ENCODE results near the gene PJVK. TPM values are rescaled to one million over a fixed set of nuclear protein-coding genes. Genes with fewer than 3 reads are reported as not detected.

Gene PJVK
- total and polyA plus RNA-seq, 2 of the 13 experiments (the other 11 are each of a cell fraction or from before 2014, with no cell fraction given) = 1.2 to 2.6 TPM

GRCh38 chr2:178479275-178479616, 28.1 kb downstream of the PJVK start:
- Histone ChIP-seq H3K9me3 (ENCODE audit: low read length) (no peaks in the 10 kb centered on the region), H3K4me2 (ENCODE audit: low read depth, low read length) (peak overlapping the region; percentile 91), H3K4me3 (replicated peaks in 1 of 3; ENCODE audit: insufficient read depth in 1 of 3, low read depth in 2 of 3, low read length in 3 of 3) (peak overlapping the region; percentile 80 to 91 (median 82)), H3K27me3 (ENCODE audit: control insufficient read depth in 1 of 2, insufficient read depth in 2 of 2, low read length in 2 of 2) (no peaks in the 10 kb centered on the region; a peak in 1 of 5 replicates), H3K36me3 (replicated peaks in 1 of 2; ENCODE audit: control insufficient read depth in 1 of 2, insufficient read depth in 2 of 2, low read length in 2 of 2) (no peaks in the 10 kb centered on the region), H4K20me1 (ENCODE audit: insufficient read depth, low read length) (peaks cover 9% of the 10 kb centered on the region; the same call in 1 of the 2 replicates), H3K9ac (ENCODE audit: insufficient read depth, low read depth, low read length) (peak overlapping the region; percentile 86), H2AFZ (ENCODE audit: low read length) (peak overlapping the region; percentile 25), H3K4me1 (ENCODE audit: insufficient read depth, low read length) (peaks cover 51% of the 10 kb centered on the region), H3K79me2 (ENCODE audit: insufficient read depth, low read length) (peaks cover 56% of the 10 kb centered on the region), H3K27ac (ENCODE audit: extremely low read length, insufficient read depth, low read length) (peak overlapping the region; percentile 89)
- intact Hi-C loops (cut with micrococcal nuclease; ENCODE audit: unreplicated experiment) (no loop called here), in situ Hi-C loops (cut with HindIII; ENCODE audit: extremely low pct_ligation_motif_present, low pct_unique_long_range_greater_than_20kb) (no loop called here)
- no TSS peak for BruUV-seq (replicated peaks)
- CTCF ChIA-PET (ENCODE audit: low intra/inter-chr PET ratio, low total read pairs) = interaction anchor here (1.2 kb wide), 1 partner anchor 28 kb away, joined by 4 read pairs; the partner anchor contains the start of gene PJVK
- DNase-seq (ENCODE audit: low spot score) = no peak
- FAIRE-seq = no peak
- ATAC-seq = no peak
- WGBS (ENCODE audit: low lambda C conversion rate) = 11% methylated on average over 4 of the region's 4 CpGs
- POLR2A ChIA-PET = interaction anchor here (1.1 to 4.6 kb wide), 5 partner anchors 10 to 65 kb away, joined by 5 to 74 read pairs (median 9); partner anchors contain the start of genes PJVK and PRKRA
- TF ChIP-seq NR3C1 (CRISPR knock-in tag; IDR thresholded peaks at IDR 0.05) = no peak
- TF ChIP-seq SNAPC2 (CRISPR knock-in tag; IDR thresholded peaks at IDR 0.05) = 0 out of 2 replicates have a peak, but pooled peaks have one; percentile 19
- TF ChIP-seq, protein P1, sequence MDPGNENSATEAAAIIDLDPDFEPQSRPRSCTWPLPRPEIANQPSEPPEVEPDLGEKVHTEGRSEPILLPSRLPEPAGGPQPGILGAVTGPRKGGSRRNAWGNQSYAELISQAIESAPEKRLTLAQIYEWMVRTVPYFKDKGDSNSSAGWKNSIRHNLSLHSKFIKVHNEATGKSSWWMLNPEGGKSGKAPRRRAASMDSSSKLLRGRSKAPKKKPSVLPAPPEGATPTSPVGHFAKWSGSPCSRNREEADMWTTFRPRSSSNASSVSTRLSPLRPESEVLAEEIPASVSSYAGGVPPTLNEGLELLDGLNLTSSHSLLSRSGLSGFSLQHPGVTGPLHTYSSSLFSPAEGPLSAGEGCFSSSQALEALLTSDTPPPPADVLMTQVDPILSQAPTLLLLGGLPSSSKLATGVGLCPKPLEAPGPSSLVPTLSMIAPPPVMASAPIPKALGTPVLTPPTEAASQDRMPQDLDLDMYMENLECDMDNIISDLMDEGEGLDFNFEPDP (CRISPR knock-in tag; conservative IDR thresholded peaks at IDR 0.05) = 0 out of 2 replicates have a peak, but pooled peaks have one; percentile 10
- TF ChIP-seq KLF15 (CRISPR knock-in tag; IDR thresholded peaks at IDR 0.05; ENCODE audit: borderline replicate concordance) = no peak
- TF ChIP-seq ONECUT2 (CRISPR knock-in tag; IDR thresholded peaks at IDR 0.05) = no peak
- TF ChIP-seq ZNF652 (CRISPR knock-in tag; IDR thresholded peaks at IDR 0.05; ENCODE audit: borderline replicate concordance, low read depth) = no peak
- TF ChIP-seq DNMT3B (CRISPR knock-in tag; conservative IDR thresholded peaks at IDR 0.05) = 0 out of 2 replicates have a peak, but pooled peaks have one; percentile 18
- TF ChIP-seq NCOA1 (CRISPR knock-in tag; IDR thresholded peaks at IDR 0.05) = 0 out of 2 replicates have a peak, but pooled peaks have one; percentile 60
- TF ChIP-seq ZNF354B (CRISPR knock-in tag; IDR thresholded peaks at IDR 0.05) = 0 out of 2 replicates have a peak, but pooled peaks have one; percentile 42
- no peak for TF ChIP-seq ZNF780A (CRISPR knock-in tag; IDR thresholded peaks at IDR 0.05)
- no peak for TF ChIP-seq ATF1 (CRISPR knock-in tag; IDR thresholded peaks at IDR 0.05)
- TF ChIP-seq MLXIP (CRISPR knock-in tag; IDR thresholded peaks at IDR 0.05; ENCODE audit: borderline replicate concordance) = no peak
- no peak for TF ChIP-seq MXD4 (CRISPR knock-in tag; IDR thresholded peaks at IDR 0.05)
- TF ChIP-seq WIZ (CRISPR knock-in tag; IDR thresholded peaks at IDR 0.05) = no peak
- no peak for TF ChIP-seq FOXA1 (IDR thresholded peaks at IDR 0.05)
- no peak for TF ChIP-seq FOXA1 (CRISPR knock-in tag; IDR thresholded peaks at IDR 0.05)
- TF ChIP-seq HNRNPH1 (optimal IDR thresholded peaks at IDR 0.05; ENCODE audit: low read depth, low read length) = no peak
- TF ChIP-seq NFE2L2 (IDR thresholded peaks at IDR 0.05; ENCODE audit: low read length) = no peak
- TF ChIP-seq, protein P2, sequence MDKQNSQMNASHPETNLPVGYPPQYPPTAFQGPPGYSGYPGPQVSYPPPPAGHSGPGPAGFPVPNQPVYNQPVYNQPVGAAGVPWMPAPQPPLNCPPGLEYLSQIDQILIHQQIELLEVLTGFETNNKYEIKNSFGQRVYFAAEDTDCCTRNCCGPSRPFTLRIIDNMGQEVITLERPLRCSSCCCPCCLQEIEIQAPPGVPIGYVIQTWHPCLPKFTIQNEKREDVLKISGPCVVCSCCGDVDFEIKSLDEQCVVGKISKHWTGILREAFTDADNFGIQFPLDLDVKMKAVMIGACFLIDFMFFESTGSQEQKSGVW (CRISPR knock-in tag; IDR thresholded peaks at IDR 0.05; ENCODE audit: borderline replicate concordance) = no peak
- TF ChIP-seq FOXA3 (CRISPR knock-in tag; IDR thresholded peaks at IDR 0.05) = no peak
